Stimulated activated CD8-positive, alpha-beta memory T cell treated with anti-CD3 and anti-CD28 coated beads, Interleukin-7, amount 100 ng/mL, for 48 hours (primary cell): ENCODE measurements around the gene ICE1.
"Not testable (repeated sequence)": the region's sequence is repeated elsewhere in the genome, so short reads cannot be mapped to it uniquely, and the experiment has no call there.

Experiments used
- DNase-seq, 2 donors: peaks; one replicate each; pipeline ENCODE4 v3.0.0-alpha.2; 2020; ENCODE audit warnings: low read depth in 1 of 2; ENCODE audit errors: extremely low read depth in 1 of 2

Gene ICE1

DNA sequence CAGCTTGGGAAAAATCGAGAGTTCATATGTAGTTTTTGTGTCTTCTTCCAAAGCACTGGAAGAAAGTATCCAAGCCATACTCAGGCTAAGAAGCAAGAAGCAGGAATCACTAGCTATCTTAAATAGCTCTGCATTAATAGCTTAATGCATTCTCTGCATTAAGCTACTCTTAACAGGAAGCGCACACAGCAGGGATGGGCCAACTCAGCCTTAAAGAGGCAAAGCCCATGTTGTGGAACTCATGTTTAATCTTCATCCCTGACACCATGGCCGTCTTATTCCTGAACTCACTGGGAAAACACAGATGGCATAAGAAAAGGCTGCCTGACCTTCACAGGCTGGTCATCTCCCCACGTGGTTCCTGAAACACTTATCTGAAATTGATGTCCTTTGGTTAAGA lies 18.7 kb upstream of the ICE1 start:
- no peak for DNase-seq

DNA sequence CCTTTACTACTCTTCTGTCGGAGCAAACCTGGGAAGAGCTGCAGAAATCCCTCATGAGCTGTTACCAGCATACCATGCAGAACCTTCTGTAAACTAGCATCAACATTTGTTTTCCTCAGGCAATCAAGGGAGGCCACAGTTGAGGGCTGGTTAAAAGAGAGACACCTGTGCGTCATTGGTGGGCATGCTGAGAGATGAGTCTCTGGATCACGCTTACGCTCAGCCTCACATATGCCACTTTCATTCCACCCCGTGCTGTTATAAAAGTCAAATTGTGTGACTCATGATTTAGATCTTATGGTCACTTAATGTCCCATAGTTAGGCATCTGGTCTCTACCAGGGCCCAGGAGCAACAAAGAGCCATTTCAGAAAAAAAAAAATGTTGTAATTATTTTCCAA lies 18.1 kb upstream of the ICE1 start:
- DNase-seq: no peak

DNA sequence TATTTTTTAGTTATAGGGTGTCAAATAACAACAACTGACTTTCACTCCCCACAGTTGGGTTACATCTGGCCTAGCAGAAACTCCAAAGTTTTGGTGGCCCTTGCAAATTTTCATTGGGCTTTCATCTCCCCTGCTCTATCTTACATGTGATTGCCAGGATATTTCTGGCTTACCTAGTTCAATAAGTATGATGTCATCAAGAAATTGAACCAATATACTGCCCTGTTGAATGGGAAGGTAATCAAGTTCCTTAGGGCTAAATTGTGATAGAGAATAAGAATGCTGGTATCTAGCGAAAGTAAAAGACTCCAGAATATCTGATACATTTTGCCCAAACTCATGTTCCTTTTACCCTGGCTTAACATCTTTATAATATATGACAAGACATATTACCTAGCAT lies 17.0 kb upstream of the ICE1 start:
- DNase-seq: no peak

DNA sequence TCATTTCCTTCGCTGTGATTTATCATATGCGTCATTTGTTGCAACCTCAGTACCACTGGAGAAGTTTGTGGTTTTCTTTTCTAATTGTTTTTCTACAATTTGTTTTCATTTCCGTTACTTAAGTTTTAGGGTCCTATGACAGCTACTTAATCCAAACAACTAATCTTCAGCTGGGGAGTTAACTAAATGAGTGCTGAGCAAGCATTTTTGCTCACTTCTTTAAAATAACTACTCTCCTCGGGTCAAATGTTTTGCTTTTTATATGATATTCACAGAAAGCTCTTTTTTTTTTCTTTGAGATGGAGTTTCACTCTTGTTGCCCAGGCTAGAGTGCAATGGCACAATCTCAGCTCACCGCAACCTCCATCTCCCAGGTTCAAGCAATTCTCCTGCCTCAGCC lies 14.6 kb upstream of the ICE1 start:
- DNase-seq: no peak

DNA sequence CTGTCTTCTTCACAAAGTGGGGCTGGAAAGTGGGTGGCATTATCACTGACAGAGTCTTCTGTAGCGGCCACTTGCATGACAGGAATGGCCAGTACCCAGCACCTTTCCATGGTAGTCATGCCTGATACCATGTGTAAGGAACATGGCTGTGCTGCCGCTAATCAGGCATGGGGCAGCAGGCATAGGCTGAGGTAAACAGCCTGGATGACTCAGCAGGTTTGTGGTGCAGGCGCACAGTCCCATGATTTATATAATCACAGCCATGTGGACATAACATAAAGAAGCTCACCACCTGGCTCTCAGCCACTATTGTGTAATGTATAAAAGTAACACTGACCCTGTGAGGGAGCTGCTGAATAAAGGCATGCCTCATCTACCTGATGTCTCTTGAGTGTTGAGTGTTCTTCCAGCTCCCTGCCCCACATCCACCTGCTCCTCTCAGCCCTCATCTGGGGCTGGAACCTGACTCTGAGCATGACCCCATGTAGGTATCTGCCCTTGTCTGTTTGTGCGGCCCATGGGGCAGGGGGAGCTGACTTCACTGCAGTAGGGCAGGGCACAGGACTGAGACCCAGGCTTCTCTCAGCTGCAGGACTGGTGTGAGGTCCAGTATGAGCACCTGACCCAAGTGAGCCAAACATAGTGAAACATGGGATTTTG lies 13.2 kb upstream of the ICE1 start:
- no peak for DNase-seq

DNA sequence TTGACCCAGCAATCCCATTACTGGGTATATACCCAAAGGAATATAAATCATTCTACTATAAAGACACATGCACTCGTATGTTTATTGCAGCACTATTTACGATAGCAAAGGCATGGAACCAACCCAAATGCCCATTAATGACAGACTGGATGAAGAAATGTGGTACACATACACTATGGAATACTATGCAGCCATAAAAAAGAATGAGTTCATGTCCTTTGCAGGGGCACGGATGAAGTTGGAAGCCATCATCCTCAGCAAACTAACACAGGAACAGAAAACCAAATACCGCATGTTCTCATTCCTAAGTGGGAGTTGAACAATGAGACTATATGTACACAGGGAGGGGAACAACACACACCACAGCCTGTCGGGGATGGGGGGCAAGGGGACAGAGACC lies 8.6 kb upstream of the ICE1 start:
- DNase-seq: not testable (repeated sequence)

DNA sequence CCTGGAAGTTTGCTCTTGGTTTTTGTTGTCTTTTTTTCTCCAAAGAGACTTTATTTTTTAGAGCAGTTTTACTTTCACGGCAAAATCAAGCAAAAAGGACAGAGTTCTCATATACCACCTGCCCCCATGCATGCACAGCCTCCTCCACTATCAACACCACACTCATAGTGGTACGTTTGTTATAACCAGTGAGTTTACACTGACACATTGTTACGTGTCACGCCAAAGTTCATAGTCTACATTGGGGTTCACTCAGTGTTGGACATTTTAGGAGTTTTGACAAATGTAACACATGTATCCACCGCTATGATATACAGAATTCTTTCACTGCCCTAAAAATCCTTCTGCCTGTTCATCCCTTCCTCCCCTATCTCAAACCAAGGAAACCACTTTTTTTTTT lies 7.5 kb upstream of the ICE1 start:
- no peak for DNase-seq

DNA sequence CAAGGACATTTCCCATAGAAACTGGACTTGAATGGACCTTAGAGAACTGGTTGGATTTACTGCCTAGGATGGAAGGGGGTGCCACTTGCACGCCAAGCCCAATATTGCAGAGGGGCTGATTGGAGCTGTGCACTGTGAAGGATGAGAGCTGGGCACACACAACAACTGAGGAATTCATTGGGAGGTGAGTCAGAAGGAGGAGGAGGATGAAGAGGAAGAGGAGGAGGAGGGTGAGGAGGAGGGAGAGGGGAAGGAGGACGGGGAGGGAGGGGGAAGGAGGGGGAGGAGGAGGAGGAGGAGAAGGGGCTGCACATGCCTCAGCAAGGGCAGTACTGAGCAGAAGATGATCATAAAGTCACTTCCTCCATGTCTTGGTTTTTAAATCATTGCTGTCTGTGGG lies 5.7 kb upstream of the ICE1 start:
- DNase-seq: no peak

DNA sequence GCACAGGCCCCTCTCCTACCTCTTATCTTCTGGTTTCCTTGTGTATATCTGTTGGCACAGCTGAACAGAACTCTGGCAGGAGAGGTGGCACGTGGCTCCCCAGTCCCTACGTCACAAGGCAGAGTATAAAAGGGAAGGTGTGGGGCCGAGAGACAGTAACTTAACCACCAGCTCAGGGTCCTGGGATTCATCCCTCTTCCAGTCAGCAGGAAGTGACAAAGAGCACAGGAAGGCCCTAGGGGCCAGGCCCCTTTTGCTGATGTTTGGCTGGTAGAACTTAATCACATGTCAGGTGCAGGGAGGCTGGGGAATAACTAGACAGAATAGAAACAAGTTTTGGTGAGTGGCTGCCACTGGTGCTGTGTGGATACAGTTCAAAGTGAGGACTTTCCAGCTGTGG lies 4.5 kb upstream of the ICE1 start:
- no peak for DNase-seq

DNA sequence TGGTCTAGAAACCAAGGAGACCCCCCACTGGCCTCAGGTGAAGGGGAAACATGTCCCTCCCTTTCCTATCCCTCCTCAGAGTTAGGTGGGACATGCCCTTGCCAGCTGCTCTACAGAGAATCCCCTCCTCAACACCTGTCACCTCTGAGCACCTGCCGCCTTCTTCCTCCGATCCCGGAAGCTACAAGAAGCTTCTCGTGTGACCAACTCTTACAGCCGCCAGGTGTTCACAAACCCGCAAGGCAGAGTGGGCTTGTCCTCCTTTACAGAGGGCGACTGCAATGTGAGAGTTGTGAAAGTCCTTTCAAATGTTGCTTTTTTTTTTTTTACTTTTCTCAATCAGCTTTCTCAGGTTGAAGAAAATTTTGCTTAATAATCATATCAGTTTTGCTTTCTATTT lies 3.7 kb upstream of the ICE1 start:
- no peak for DNase-seq

DNA sequence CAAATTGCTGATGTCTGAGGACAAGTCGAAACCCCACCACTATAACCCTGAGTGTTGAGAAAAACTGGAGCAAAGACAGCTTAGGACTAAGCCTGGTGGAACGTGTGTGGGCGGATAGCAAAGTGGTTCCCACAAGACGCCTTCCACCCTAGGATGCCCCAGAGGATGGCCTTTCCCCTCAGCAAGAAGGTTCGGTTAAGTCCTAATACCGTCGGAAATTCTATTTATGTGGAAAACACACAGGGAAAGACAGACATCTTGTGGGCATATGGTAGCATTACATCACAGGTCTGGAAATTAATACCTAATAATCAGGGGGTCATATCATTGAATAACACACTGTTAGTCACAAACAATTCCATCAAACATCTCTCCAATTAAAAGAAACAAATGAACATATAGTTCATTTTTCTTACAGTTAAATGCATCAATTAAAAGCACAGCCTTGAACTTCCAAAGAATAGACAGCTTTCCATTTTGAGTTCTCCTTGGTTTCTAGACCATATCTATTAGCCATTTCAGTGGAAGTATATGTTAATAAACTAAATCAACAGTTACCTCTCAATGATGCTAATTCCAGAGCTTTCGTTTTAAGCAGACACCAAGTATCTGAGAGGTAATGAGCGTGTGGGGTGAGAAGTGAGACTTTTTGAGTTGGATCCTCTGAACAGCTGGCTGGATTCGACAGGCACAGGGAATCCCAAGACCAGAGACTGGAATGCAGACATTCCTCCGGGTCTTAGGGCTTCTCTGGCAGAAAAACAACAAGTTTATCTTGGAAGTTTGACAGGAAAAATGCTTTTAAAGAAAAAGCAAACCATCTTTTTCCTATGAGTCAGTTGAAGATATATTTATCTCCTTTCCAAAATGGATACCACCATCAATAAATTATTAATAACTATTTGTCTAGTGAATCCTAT lies 2.9 kb upstream of the ICE1 start:
- no peak for DNase-seq

DNA sequence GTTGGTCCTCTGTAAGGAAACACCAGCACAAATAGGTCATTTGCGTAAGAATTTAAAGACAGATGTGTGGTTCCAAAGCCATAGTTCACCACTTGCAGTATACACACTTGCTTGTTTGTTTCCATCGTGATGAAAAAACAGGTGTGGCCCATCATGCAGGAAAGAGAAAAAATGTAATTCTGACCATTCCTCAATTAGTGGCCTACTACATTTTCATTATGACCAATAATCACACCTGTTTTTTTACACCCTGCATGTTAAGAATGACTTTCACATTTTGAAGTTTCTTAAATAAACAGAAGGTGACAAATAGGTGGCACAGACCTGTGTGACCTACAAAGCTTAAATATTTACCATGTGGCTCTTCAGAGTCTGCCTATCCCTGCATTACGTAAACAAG lies 2.2 kb upstream of the ICE1 start:
- no peak for DNase-seq

DNA sequence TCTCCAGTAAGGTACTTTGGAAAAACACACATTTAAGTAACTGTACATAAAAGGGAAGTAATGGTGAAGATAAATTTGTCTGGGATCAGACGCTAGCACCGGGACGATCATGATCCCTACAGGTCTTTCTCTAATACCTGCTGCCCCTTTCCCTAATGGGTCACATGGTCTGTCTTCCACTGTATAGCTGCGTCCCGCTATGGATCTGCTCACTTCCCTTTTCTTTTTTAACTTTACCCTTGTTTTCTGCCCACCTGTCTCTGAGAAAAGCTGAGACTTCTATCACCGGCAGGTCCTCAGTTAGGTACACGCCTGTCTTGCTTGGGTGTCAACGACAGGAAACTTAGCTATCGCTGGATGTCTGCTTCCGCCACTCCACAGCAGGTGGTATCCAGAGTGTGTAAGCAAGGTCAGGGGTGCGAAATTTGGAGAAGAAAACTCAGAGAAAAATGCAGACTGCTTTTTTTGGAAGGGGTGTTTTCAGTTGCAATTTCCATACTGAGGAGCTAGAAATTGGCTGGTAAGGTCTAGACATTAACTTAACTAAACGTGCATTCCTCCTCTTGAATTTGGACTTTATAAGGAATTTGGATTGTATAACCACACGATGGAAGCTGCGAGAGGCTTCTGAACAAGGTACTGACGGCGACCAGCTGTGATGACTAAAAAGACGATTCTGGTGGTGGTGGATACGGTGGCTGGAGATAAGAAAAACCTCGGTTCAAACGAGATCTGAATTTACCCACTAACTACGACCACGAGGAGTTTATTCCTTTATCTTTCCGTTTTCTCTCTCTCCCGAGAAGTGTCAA lies 1.1 kb upstream of the ICE1 start:
- no peak for DNase-seq

DNA sequence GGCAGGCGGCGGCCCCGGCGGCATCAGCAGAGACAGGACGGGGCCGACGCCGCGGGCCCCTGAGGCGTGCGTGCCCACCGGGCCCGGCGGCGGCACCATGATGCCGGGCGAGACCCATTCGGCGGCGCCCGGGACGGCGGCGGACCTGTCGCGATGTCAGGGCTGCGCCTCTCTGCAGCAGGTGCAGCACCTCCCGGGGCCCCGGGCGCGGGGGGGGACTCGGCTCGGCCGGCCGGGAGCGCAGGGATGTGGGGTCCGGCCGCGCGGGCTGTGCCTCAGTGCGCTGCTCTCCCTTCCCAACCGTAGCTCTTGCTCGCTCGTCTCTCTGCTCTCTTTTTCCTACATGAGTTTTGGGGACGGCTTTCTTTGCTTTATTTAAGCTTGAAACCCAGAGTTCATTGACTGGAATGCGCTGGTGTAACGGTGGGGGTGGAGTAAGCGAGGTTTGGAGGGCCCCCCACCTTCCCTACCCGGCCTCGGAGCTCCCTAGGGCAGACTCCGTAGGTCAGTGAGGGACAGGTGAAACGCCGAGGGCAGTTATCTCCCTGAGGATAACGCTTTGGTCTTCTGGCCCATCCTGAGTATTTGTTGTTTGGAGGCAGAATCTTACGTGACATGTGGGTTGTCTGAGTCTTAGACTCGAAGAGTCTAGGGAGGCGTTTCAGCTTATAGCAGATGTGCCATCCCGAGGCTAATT lies 490 bp downstream of the ICE1 start:
- no peak for DNase-seq

DNA sequence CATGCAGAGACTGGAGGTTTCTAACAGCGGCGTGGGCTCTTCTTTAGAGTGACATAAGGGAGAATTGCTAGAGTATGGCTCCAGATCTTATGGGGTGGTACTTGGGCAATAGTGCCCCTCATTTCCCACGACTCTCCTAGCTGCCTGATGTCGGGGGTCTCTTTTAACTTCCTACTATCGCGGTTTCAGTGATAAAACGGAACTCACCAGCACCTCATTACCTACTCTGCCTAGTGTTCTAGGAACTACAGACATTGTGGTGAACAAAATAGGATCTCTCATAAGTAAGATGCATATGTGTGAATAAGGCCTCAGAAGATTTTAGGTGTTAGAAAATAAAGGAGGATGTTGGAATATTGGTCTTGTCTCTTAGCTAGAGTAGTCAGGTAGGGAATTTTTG lies 1.1 kb downstream of the ICE1 start:
- no peak for DNase-seq

DNA sequence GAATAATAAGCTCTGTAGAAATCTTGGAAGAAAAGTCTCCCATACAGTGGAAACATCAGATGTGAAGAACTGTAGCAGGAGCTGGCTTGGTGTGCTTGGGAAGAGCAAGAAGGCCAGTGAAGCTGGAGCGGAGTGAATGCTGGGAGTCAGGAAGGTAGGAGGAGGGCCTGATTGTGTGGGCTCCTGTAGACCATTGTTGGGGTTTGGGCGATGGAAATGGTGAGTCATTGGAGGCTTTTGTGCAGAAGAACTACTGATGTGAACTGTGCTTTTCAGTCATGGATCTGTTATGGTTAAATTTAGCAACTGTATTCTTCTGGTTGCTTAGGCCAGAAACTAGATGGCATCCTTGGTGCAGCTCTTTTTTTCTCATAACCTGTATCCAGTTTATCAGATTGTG lies 2.3 kb downstream of the ICE1 start:
- peak in 1 of 2 donors; percentile 29 for DNase-seq

DNA sequence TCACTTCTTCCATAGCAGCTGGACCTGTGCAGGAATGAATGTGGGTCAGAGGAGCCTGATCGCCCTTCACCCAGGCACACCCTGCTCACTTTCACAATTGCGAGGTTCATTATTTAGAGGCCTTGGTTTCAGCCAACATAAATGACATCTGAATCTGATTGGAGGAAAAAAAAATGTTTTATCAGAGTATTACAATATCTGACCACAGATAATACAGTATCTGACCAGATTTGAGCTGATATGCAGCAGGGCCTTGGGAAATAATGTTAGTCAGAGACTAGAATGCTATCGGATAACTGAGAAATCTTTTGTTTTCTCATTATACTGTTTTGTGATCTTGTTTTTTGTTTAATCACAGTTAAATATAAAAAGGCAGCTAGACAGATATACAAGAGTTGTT lies 7.7 kb downstream of the ICE1 start:
- DNase-seq: no peak

DNA sequence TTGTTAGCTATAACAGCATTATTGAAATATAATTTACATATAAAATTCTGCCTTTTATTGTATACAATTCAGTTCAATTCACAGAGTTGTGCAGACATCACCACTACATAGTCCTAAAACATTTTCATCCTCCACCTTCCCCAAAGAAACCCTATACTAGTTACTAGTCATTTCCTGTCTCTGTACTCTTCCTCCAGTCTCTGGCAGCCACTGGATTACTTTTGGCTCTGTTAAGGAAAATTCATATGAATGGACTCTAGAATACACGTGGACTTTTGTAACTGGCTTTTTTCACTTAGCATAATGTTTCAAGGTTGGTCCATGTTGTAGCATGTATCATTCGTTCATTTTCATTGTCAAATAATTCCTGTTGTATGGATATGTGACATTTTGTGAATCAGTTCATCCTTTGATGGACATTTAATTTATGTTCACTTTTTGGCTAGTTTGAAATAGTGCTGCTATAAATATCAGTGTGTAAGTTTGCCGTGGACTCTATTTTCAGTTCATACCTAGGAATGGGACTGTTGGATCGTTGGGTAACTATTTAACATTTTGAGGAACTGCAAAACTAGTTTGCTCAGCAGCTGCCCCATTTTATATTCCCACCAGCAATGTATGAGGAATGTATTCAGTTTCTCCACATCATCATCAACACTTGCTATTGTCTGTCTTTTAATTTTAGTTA lies 9.7 kb downstream of the ICE1 start:
- no peak for DNase-seq

DNA sequence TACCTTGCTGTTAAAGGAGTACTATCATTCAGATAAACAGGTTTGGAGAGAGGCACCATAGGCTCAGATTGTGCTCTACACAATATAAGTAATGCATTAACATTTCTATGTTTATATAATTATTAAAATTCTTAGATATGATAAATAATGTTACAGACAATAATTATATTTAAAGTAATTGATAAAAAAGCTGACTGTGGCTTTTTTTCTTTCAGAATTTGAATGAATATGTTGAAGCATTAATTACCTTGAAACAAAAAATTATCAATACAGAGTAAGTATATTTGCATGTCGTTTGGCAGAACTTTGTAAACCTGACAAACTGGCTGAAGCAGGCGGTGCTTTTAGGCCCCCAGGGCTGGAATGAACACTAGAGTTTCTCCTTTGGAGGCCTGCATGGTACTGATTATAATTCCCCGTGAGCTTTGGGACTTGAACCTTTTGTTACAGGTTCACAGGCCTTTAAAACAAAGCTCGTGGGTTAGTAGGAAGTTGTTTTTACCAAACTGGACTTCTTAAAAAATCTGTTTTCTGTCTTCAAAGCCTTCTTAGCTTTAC lies 13.8 kb downstream of the ICE1 start:
- DNase-seq: no peak
